Measurements from ENCODE around the gene DCUN1D4. TPM values are rescaled to one million over a fixed set of nuclear protein-coding genes. Genes with fewer than 3 reads are reported as not detected.
A peak's percentile ranks its signal among the peaks of the same experiment; 100 is the strongest.
"Not testable (repeated sequence)": the region's sequence is repeated elsewhere in the genome, so short reads cannot be mapped to it uniquely, and the experiment has no call there.

The DCUN1D4 gene
- total RNA-seq, 2 donors from 2014 or later: 28.8 to 41.1 TPM

- peak overlapping the region; percentile 77 for H3K27ac Mint-ChIP-seq
- H3K4me1 Mint-ChIP-seq: no peaks in the 10 kb centered on the region
- H3K4me3 Mint-ChIP-seq: no peak overlapping the region
- peak; percentile 93 for ATAC-seq (replicated peaks)
- H3K9me3 Mint-ChIP-seq: no peaks in the 10 kb centered on the region
- H3K36me3 Mint-ChIP-seq (ENCODE audit: low read depth): peaks cover 67% of the 10 kb centered on the region
- H3K27me3 Mint-ChIP-seq: no peaks in the 10 kb centered on the region
Observed at GRCh38 chr4:51895816-51896408, 53.0 kb downstream of the DCUN1D4 start.

- no peak overlapping the region for H3K27ac Mint-ChIP-seq
- H3K36me3 Mint-ChIP-seq (ENCODE audit: low read depth): peaks cover 90% of the 10 kb centered on the region
- no peak overlapping the region for H3K4me3 Mint-ChIP-seq
- no peaks in the 10 kb centered on the region for H3K27me3 Mint-ChIP-seq
- H3K4me1 Mint-ChIP-seq: no peaks in the 10 kb centered on the region
- no peak for ATAC-seq (replicated peaks)
- H3K9me3 Mint-ChIP-seq: no peaks in the 10 kb centered on the region
Observed at GRCh38 chr4:51901363-51901762, 58.4 kb downstream of the DCUN1D4 start.

- no peak overlapping the region for H3K27ac Mint-ChIP-seq
- H3K9me3 Mint-ChIP-seq: no peaks in the 10 kb centered on the region
- no peaks in the 10 kb centered on the region for H3K27me3 Mint-ChIP-seq
- no peak overlapping the region for H3K4me3 Mint-ChIP-seq
- ATAC-seq (replicated peaks): peak; percentile 62
- H3K36me3 Mint-ChIP-seq (ENCODE audit: low read depth): peaks cover 86% of the 10 kb centered on the region
- no peaks in the 10 kb centered on the region for H3K4me1 Mint-ChIP-seq
Observed at GRCh38 chr4:51906167-51906958, 63.4 kb downstream of the DCUN1D4 start.

GRCh38 chr4:51907006-51907669, 64.2 kb downstream of the DCUN1D4 start:
- no peak for ATAC-seq (replicated peaks)
- no peak overlapping the region for H3K27ac Mint-ChIP-seq
- no peaks in the 10 kb centered on the region for H3K9me3 Mint-ChIP-seq
- H3K36me3 Mint-ChIP-seq (ENCODE audit: low read depth): peaks cover 86% of the 10 kb centered on the region
- no peaks in the 10 kb centered on the region for H3K27me3 Mint-ChIP-seq
- no peaks in the 10 kb centered on the region for H3K4me1 Mint-ChIP-seq
- H3K4me3 Mint-ChIP-seq: no peak overlapping the region

GRCh38 chr4:51909236-51909703, 66.3 kb downstream of the DCUN1D4 start:
- no peaks in the 10 kb centered on the region for H3K27me3 Mint-ChIP-seq
- no peaks in the 10 kb centered on the region for H3K4me1 Mint-ChIP-seq
- ATAC-seq (replicated peaks): no peak
- H3K27ac Mint-ChIP-seq: no peak overlapping the region
- H3K9me3 Mint-ChIP-seq: no peaks in the 10 kb centered on the region
- no peak overlapping the region for H3K4me3 Mint-ChIP-seq
- H3K36me3 Mint-ChIP-seq (ENCODE audit: low read depth): peaks cover 86% of the 10 kb centered on the region

GRCh38 chr4:51918251-51918650, 75.3 kb downstream of the DCUN1D4 start:
- no peak for ATAC-seq (replicated peaks)
- Mint-ChIP-seq H3K27ac (no peak overlapping the region), H3K4me1 (no peaks in the 10 kb centered on the region), H3K27me3 (no peaks in the 10 kb centered on the region), H3K9me3 (peaks cover 7% of the 10 kb centered on the region), H3K36me3 (ENCODE audit: low read depth) (peaks cover 47% of the 10 kb centered on the region), H3K4me3 (no peak overlapping the region)

GRCh38 chr4:51923343-51923742, 80.4 kb downstream of the DCUN1D4 start:
- ATAC-seq (replicated peaks): no peak
- H3K4me3 Mint-ChIP-seq: no peak overlapping the region
- H3K9me3 Mint-ChIP-seq: peaks cover 4% of the 10 kb centered on the region
- no peak overlapping the region for H3K27ac Mint-ChIP-seq
- H3K36me3 Mint-ChIP-seq (ENCODE audit: low read depth): peaks cover under 1% of the 10 kb centered on the region
- no peaks in the 10 kb centered on the region for H3K4me1 Mint-ChIP-seq
- H3K27me3 Mint-ChIP-seq: no peaks in the 10 kb centered on the region

GRCh38 chr4:51925307-51925706, 82.4 kb downstream of the DCUN1D4 start:
- no peak for ATAC-seq (replicated peaks)
- no peaks in the 10 kb centered on the region for H3K4me1 Mint-ChIP-seq
- H3K36me3 Mint-ChIP-seq (ENCODE audit: low read depth): no peaks in the 10 kb centered on the region
- no peaks in the 10 kb centered on the region for H3K9me3 Mint-ChIP-seq
- no peak overlapping the region for H3K4me3 Mint-ChIP-seq
- H3K27ac Mint-ChIP-seq: no peak overlapping the region
- H3K27me3 Mint-ChIP-seq: no peaks in the 10 kb centered on the region

- H3K27me3 Mint-ChIP-seq: no peaks in the 10 kb centered on the region
- H3K27ac Mint-ChIP-seq: no peak overlapping the region
- ATAC-seq (replicated peaks): no peak
- no peaks in the 10 kb centered on the region for H3K36me3 Mint-ChIP-seq (ENCODE audit: low read depth)
- no peaks in the 10 kb centered on the region for H3K4me1 Mint-ChIP-seq
- no peaks in the 10 kb centered on the region for H3K9me3 Mint-ChIP-seq
- H3K4me3 Mint-ChIP-seq: no peak overlapping the region
Observed at GRCh38 chr4:51930557-51930956, 87.6 kb downstream of the DCUN1D4 start.

- no peak overlapping the region for H3K4me3 Mint-ChIP-seq
- H3K27ac Mint-ChIP-seq: no peak overlapping the region
- H3K4me1 Mint-ChIP-seq: no peaks in the 10 kb centered on the region
- no peaks in the 10 kb centered on the region for H3K27me3 Mint-ChIP-seq
- ATAC-seq (replicated peaks): no peak
- no peaks in the 10 kb centered on the region for H3K36me3 Mint-ChIP-seq (ENCODE audit: low read depth)
- H3K9me3 Mint-ChIP-seq: no peaks in the 10 kb centered on the region
Observed at GRCh38 chr4:51931461-51931860, 88.5 kb downstream of the DCUN1D4 start.

GRCh38 chr4:51932261-51932660, 89.3 kb downstream of the DCUN1D4 start:
- no peaks in the 10 kb centered on the region for H3K27me3 Mint-ChIP-seq
- ATAC-seq (replicated peaks): no peak

GRCh38 chr4:51932684-51933083, 89.7 kb downstream of the DCUN1D4 start:
- Mint-ChIP-seq H3K4me1 (no peaks in the 10 kb centered on the region), H3K4me3 (no peak overlapping the region), H3K36me3 (ENCODE audit: low read depth) (no peaks in the 10 kb centered on the region), H3K9me3 (no peaks in the 10 kb centered on the region), H3K27me3 (no peaks in the 10 kb centered on the region), H3K27ac (no peak overlapping the region)
- ATAC-seq (replicated peaks): no peak

More at GRCh38 chr4:51932261-51932660, 89.3 kb downstream of the DCUN1D4 start:
- no peak overlapping the region for H3K4me3 Mint-ChIP-seq
- H3K27ac Mint-ChIP-seq: no peak overlapping the region
- H3K9me3 Mint-ChIP-seq: no peaks in the 10 kb centered on the region
- no peaks in the 10 kb centered on the region for H3K36me3 Mint-ChIP-seq (ENCODE audit: low read depth)
- no peaks in the 10 kb centered on the region for H3K4me1 Mint-ChIP-seq

- not testable (repeated sequence) for H3K4me3 Mint-ChIP-seq; H3K9me3 Mint-ChIP-seq; H3K27me3 Mint-ChIP-seq; H3K36me3 Mint-ChIP-seq (ENCODE audit: low read depth); H3K4me1 Mint-ChIP-seq; ATAC-seq (replicated peaks); H3K27ac Mint-ChIP-seq
Observed at GRCh38 chr4:51940460-51940859, 97.5 kb downstream of the DCUN1D4 start.

GRCh38 chr4:51942108-51942832, 99.3 kb downstream of the DCUN1D4 start:
- Mint-ChIP-seq H3K4me3 (no peak overlapping the region), H3K36me3 (ENCODE audit: low read depth) (no peaks in the 10 kb centered on the region), H3K9me3 (no peaks in the 10 kb centered on the region), H3K27me3 (peaks cover 5% of the 10 kb centered on the region), H3K27ac (no peak overlapping the region), H3K4me1 (no peaks in the 10 kb centered on the region)
- ATAC-seq (replicated peaks): no peak

All from activated T-helper 17 cell treated with anti-CD3 and anti-CD28 coated beads, Interleukin-2, amount 50 U/mL, for 72 hours (primary cell).